ENCODE results near the gene LARP4B.

DNA sequence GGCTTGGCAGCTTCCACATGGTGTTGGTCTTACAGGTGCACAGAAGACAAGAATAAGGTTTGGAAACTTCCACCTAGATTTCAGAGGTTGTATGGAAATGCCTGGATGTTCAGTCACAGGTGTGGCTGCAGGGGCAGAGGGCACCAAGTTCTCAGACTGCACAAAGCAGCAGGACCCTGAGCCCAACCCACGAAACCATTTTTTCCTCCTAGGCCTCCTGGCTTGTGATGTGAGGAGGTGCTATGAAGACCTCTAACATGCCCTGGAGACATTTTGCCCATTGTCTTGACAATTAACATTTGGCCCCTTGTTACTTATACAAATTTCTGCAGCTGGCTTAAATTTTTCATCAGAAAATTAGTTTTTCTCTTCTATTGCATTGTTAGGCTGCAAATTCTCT is 134.3 kb downstream of the LARP4B start:
- TF ChIP-seq EZH2 (IDR thresholded peaks at IDR 0.05), result no peak
- TF ChIP-seq, protein P1, sequence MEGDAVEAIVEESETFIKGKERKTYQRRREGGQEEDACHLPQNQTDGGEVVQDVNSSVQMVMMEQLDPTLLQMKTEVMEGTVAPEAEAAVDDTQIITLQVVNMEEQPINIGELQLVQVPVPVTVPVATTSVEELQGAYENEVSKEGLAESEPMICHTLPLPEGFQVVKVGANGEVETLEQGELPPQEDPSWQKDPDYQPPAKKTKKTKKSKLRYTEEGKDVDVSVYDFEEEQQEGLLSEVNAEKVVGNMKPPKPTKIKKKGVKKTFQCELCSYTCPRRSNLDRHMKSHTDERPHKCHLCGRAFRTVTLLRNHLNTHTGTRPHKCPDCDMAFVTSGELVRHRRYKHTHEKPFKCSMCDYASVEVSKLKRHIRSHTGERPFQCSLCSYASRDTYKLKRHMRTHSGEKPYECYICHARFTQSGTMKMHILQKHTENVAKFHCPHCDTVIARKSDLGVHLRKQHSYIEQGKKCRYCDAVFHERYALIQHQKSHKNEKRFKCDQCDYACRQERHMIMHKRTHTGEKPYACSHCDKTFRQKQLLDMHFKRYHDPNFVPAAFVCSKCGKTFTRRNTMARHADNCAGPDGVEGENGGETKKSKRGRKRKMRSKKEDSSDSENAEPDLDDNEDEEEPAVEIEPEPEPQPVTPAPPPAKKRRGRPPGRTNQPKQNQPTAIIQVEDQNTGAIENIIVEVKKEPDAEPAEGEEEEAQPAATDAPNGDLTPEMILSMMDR (IDR thresholded peaks at IDR 0.05), result no peak

Measured in neural progenitor cell (in vitro differentiated cells).